MG63 (cell line): Measurements from ENCODE around the gene PTGFRN. TPM values are rescaled to one million over a fixed set of nuclear protein-coding genes. Genes with fewer than 3 reads are reported as not detected.

Experiments
- DNase-seq: peaks from one replicate; pipeline ENCODE4 v3.0.0-alpha.2; 2020
- H3K27me3 ChIP-seq: fragments of 250-450 bp; sonication (Bioruptor Pico); 2 replicates; pipeline ENCODE4 v1.5.1; 2020; ENCODE audit warnings: mild to moderate bottlenecking, moderate library complexity
- H3K36me3 ChIP-seq: fragments of 250-450 bp; sonication (Bioruptor Pico); 2 replicates; pipeline ENCODE4 v1.5.1; 2020; ENCODE audit warnings: mild to moderate bottlenecking, moderate library complexity
- H3K4me3 ChIP-seq: fragments of 250-450 bp; sonication (Bioruptor Pico); 2 replicates; pipeline ENCODE4 v1.5.1; 2020; ENCODE audit warnings: mild to moderate bottlenecking, moderate library complexity
- H3K9me3 ChIP-seq: fragments of 250-450 bp; sonication (Bioruptor Pico); 2 replicates; pipeline ENCODE4 v1.5.1; 2020; ENCODE audit warnings: mild to moderate bottlenecking, moderate library complexity
- total RNA-seq: library from RNA; depleted of rRNA; stranded (reverse); fragments of >200 nt; shearing (Covaris generic); gene quantifications from 2 replicates; pipeline ENCODE4 v1.2.3, GENCODE V29; 2014; ENCODE audit warnings: low replicate concordance

PTGFRN gene
- total RNA-seq, 1 experiment from 2014 or later = 56.6 TPM

DNA sequence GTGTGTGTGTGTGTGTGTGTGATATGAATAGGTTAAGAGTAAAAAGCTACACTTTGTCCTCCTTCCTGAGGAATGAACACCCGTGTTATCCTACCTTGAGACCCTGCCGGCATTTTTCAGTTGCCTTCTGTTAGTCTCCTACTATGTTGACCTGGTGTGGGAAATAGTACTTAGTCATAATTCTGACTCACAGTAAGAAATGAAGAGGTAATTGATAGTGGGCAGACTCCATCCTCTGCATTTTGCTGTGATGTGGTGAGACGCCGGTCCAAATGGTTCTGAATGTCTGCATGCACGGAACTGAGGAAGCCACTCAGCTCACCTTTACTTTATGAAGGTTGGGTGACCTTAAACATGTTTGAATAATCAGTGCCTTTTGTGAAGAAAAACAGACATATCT lies 104.5 kb downstream of the PTGFRN start:
- Histone ChIP-seq H3K27me3 (no peaks in the 10 kb centered on the region), H3K9me3 (no peaks in the 10 kb centered on the region), H3K36me3 (no peaks in the 10 kb centered on the region), H3K4me3 (no peak overlapping the region)
- DNase-seq = no peak

DNA sequence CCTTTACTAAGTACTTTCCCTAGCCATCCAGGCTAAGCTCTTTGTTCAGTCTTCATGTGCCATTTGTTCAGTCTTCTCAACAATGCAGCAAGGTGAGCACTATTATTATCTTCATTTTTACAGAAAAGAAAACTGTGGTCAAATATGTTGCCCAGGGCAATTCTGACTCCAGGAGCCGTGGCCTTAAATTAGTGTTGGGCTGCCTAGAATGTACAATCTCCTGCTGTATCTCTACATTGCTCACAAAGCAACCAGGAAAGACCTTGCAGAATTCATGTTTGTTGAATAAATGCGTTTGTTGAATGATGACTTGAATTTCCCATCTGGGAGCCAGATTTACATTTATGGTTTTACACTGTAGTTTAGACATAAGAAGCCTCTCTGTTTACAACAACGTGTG lies 106.0 kb downstream of the PTGFRN start:
- Histone ChIP-seq H3K9me3 (no peaks in the 10 kb centered on the region), H3K27me3 (no peaks in the 10 kb centered on the region), H3K36me3 (no peaks in the 10 kb centered on the region), H3K4me3 (no peak overlapping the region)
- DNase-seq = no peak

DNA sequence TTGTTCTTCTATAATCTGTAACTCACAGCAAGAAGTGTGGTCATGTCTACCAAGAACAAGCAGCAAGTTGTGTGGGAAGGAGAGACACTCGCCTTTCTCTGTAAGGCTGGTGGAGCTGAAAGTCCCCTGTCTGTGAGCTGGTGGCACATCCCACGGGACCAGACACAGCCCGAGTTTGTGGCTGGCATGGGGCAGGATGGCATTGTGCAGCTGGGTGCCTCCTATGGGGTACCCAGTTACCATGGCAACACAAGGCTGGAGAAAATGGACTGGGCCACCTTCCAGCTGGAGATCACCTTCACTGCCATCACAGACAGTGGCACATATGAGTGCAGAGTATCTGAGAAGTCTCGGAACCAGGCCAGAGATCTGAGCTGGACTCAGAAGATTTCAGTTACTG lies 107.3 kb downstream of the PTGFRN start:
- no peaks in the 10 kb centered on the region for H3K36me3 ChIP-seq
- no peak for DNase-seq
- H3K4me3 ChIP-seq = no peak overlapping the region
- no peaks in the 10 kb centered on the region for H3K27me3 ChIP-seq
- H3K9me3 ChIP-seq = no peaks in the 10 kb centered on the region

DNA sequence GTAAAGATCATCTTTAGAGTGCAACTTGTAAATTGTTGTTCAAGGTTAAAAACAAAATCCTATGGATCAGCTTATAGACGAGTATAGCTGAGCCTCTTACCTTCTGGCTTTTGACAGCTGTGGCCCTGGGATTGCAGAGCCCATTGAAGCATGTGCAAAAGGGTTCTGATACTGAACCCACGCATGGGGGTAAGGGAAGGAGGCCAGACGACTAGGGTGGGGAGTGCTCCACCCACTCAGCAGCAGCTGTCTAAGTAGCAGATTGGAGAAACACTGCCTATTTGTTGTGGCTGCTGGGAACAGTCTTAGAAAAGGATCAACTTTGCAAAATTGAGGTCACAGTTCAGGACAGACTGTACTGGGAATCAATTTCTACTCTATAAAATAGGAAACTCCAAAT lies 107.9 kb downstream of the PTGFRN start:
- H3K4me3 ChIP-seq = no peak overlapping the region
- no peaks in the 10 kb centered on the region for H3K9me3 ChIP-seq
- DNase-seq = no peak
- H3K27me3 ChIP-seq = no peaks in the 10 kb centered on the region
- no peaks in the 10 kb centered on the region for H3K36me3 ChIP-seq

DNA sequence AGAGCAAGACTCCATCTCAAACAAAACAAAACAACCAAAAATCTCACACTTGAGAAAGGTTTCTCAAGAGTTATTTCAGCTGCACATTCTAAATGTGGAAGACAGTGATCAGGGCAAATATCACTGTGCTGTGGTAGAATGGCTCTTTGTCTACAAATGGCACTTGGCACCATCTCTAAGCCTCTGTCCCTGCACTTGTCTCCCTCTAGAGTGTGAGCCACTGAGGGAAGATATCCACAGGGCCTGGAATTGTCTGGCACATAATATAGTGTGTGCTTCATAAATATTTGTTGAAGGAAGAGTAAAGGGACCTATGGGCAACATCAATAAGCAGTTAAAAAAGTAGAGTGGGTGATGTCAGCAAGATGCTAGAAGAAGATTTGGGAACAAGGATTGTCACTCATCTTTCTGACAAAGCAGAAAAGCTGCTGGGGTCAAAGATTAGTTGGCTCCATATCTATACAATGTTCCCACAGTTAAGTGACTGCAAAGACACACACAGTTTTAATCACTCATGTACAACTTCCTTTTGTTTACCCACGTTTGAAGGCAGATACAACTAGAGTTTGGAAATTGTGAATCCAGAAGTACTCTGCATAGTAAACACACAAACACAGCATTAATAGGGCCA lies 110.9 kb downstream of the PTGFRN start:
- Histone ChIP-seq H3K4me3 (no peak overlapping the region), H3K27me3 (no peaks in the 10 kb centered on the region), H3K9me3 (no peaks in the 10 kb centered on the region), H3K36me3 (no peaks in the 10 kb centered on the region)
- DNase-seq = no peak

DNA sequence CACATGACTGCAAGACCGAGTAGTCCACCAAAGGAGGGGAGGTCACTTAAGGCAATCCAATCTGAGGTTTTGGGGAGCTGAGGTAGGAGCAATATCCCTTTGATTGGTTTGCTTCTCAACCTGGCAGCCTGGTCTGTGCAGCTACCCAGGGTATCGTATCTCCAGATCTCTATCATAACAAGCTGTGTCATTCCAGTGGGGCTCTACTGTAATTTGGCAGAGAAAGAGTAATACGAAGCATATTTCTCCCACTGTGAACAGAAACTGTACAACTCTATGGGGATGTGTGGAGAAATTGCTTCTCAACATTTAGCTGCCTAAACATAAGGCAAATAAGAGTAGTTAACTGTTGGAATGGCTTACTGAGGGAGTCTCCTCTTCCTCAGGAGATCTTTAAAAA lies 112.4 kb downstream of the PTGFRN start:
- Histone ChIP-seq H3K9me3 (no peaks in the 10 kb centered on the region), H3K4me3 (no peak overlapping the region), H3K36me3 (no peaks in the 10 kb centered on the region), H3K27me3 (no peaks in the 10 kb centered on the region)
- no peak for DNase-seq

DNA sequence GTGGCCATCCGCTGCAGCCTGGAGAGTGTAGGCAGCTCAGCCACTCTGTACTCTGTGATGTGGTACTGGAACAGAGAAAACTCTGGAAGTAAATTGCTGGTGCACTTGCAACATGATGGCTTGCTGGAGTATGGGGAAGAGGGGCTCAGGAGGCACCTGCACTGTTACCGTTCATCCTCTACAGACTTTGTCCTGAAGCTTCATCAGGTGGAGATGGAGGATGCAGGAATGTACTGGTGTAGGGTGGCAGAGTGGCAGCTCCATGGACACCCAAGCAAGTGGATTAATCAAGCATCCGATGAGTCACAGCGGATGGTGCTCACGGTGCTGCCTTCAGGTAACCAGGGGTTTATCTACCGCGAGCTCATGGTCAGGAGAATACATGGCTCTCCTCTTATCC lies 115.9 kb downstream of the PTGFRN start:
- no peak overlapping the region for H3K4me3 ChIP-seq
- no peaks in the 10 kb centered on the region for H3K36me3 ChIP-seq
- no peak for DNase-seq
- no peaks in the 10 kb centered on the region for H3K9me3 ChIP-seq
- H3K27me3 ChIP-seq = no peaks in the 10 kb centered on the region

DNA sequence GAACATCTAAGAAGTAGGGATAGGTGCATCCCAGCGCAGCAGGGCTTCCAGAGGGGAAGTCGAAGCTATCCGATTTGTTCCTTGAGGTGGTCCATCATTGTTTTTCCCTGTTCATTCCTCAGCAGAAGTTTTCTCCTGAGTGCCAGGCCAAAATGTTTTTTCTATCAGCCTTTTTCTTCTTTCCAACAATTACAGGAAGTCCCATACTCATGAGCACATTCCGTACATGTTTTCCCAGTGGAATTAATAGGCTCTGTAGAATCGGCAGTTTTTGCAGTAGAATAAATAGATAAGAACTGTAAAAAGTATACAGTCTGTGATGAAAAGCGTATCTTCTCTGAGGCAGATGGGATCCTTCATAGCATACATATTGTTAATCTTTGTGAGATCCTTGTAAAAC lies 116.6 kb downstream of the PTGFRN start:
- DNase-seq = no peak
- Histone ChIP-seq H3K9me3 (no peaks in the 10 kb centered on the region), H3K36me3 (no peaks in the 10 kb centered on the region), H3K4me3 (no peak overlapping the region), H3K27me3 (no peaks in the 10 kb centered on the region)

DNA sequence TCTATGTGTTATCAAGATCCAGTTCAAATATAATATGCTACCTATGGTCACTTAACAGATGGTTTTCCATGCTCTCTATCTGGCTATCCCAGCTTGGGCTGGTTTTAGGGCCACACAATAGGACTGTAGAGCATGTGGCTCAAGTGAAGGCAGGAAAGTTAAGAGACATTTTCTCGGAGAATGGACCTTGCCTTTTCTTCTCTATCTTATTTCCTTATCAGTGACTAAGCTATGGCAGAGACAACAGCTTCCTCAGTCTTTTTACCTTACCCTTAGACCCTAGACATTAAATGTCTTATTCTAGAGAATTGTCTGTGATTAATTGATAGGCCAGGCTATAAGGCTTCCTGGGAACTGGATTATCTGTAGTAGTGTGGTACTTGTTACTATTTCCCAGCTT lies 120.0 kb downstream of the PTGFRN start:
- Histone ChIP-seq H3K9me3 (no peaks in the 10 kb centered on the region), H3K4me3 (no peak overlapping the region), H3K36me3 (no peaks in the 10 kb centered on the region), H3K27me3 (no peaks in the 10 kb centered on the region; the same call in 1 of the 2 replicates)
- DNase-seq = no peak

DNA sequence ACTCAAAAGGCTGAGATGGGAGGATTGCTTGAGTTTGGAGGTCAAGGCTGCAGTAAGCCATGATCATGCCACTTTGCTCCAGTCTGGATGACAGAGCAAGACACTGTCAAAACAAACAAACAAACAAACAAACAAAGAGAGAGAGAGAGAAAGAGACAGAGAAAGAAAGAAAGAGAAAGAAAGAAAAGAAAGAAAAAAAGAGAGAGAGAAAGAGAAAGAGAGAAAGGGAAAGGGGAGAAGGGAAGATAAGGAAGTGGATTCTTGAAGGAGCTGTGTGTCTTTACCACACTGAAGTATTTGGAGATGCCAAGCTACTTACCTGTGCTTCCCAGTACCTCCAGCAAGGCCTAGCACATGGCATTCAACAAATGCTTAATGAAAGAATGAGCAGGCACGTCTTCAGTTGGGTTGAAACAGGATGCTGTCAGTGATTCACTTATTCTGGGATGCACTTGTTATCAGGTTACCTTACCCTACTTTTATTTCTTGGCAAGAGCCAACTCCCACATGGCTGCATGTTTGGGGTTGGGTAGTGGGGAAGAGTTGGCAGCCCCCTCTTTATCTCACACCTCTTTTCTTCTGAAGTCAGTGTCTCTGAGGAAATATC lies 120.7 kb downstream of the PTGFRN start:
- no peak overlapping the region for H3K4me3 ChIP-seq
- no peaks in the 10 kb centered on the region; the same call in 1 of the 2 replicates for H3K27me3 ChIP-seq
- H3K36me3 ChIP-seq = no peaks in the 10 kb centered on the region
- no peaks in the 10 kb centered on the region for H3K9me3 ChIP-seq
- DNase-seq = no peak

DNA sequence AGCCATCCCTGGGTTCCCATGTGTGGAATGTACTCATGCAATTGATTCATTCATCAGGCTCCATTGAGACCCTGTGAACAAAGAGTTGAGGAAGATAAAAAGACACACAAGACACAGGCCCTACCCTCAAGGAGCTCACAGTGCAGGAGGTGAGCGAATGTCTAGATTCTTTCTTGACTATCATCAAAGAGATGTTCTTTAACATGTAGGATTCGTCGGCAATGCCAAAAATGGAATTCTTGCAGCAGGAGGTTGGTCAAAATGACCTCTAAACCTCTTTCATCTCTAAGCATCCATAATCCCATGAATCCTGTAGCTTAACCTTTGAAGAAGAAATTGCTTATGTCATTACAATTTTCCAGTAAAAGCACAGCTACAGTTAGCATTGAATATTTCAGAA lies 122.5 kb downstream of the PTGFRN start:
- Histone ChIP-seq H3K27me3 (no peaks in the 10 kb centered on the region; the same call in 1 of the 2 replicates), H3K36me3 (no peaks in the 10 kb centered on the region), H3K4me3 (no peak overlapping the region), H3K9me3 (no peaks in the 10 kb centered on the region)
- DNase-seq = no peak

DNA sequence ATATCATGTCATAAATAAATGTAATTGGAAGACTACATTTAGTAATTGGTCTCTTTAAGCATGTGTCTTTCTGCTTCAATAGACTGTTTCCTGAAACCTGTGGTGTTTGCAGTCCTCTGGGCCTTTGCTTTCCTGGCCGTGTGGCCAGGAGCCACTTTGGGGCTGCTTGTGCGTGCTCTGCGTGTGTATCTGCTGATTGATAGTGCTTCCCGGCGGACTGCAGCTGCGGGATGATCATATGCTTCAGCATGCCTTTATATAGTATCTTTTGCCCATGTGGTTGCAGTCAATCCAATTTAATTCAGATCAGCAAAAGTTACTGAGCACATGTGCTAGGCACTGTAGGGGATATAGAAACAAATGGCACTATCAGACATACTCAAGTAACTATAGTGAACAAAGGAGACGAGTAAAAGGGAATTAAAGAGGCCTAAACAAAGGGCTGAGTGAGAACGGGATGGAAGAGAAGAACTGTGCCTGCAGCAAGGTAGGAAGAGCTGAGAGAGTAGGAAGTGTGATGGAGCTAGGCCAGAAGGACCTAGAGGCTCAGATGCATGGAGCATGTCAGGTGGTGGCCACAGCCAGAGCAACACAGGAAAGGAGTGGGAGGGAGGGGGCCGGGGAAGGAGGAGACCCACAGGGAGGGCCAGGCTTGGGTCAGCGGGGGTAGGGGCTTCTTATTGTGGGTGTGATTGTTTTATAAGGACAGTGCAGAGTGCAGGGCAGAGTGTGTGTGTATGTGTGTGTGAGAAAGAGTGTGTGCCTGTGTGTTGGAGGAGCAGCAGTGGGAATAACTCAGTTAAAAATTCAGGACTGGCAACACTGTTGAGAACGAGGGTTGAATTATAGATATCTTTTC lies 123.2 kb downstream of the PTGFRN start:
- H3K27me3 ChIP-seq = no peaks in the 10 kb centered on the region; the same call in 1 of the 2 replicates
- no peak for DNase-seq
- no peaks in the 10 kb centered on the region for H3K36me3 ChIP-seq
- H3K9me3 ChIP-seq = no peaks in the 10 kb centered on the region
- H3K4me3 ChIP-seq = no peak overlapping the region

DNA sequence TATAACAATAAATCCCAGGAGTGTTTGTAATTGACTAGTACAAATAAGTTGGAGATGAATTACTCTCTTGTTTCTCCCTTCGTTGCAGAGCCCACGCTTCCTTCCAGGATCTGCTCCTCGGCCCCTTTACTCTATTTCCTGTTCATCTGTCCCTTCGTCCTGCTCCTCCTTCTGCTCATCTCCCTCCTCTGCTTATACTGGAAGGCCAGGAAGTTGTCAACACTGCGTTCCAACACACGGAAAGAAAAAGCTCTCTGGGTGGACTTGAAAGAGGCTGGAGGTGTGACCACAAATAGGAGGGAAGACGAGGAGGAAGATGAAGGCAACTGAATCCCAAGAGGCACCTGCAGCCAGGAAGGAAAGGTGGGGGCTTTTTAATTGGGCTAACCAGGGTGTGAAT lies 124.1 kb downstream of the PTGFRN start:
- Histone ChIP-seq H3K9me3 (no peaks in the 10 kb centered on the region), H3K27me3 (no peaks in the 10 kb centered on the region; the same call in 1 of the 2 replicates), H3K4me3 (no peak overlapping the region), H3K36me3 (no peaks in the 10 kb centered on the region)
- no peak for DNase-seq

DNA sequence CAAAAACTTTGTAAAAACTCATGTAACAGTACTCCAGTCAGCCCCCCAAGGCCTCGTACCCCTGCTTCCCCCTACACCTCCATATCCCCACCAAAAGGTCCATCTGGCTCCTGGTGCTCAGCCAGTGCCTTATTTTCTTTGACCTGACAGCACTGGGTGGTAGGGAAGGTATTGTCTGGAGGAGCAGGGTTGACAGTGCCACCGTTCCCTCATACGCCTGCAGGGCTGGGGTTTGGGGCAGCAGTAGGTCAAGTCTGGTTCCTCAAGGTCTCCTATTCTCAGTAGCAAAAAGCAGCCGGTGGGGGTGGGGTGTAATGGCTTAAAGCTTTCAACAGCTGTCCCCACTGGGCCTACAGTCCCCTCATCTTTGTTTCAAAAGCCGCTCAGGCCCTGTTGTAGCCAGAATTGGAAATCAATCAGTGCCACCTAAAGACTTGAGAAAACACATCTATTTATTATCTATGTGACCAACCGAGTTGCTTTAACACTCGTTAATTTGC lies 125.1 kb downstream of the PTGFRN start:
- H3K4me3 ChIP-seq = no peak overlapping the region
- no peak for DNase-seq
- H3K27me3 ChIP-seq = no peaks in the 10 kb centered on the region; the same call in 1 of the 2 replicates
- no peaks in the 10 kb centered on the region for H3K9me3 ChIP-seq
- no peaks in the 10 kb centered on the region for H3K36me3 ChIP-seq

DNA sequence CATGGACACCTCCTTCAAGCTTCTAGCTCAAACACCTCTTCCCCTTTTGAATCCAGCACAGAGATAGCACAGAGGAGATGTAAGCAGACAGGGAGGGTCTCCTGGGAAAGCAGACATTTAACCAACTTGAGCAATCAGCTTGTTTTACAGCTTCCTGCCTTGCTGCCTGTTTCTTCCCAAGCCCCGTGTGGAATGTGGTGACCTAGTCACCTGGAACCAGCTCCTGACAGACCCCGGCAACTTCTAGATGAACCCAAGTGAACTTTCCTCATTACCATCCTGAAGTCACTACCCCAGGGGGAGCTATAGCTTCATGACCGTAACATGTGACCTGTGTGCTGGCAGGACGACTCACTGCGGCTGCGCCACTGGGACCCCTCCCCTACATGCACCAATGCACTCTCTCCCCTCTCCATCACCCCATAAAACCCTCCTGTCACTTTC lies 126.3 kb downstream of the PTGFRN start:
- Histone ChIP-seq H3K9me3 (no peaks in the 10 kb centered on the region), H3K36me3 (no peaks in the 10 kb centered on the region), H3K27me3 (no peaks in the 10 kb centered on the region; the same call in 1 of the 2 replicates), H3K4me3 (no peak overlapping the region)
- no peak for DNase-seq

DNA sequence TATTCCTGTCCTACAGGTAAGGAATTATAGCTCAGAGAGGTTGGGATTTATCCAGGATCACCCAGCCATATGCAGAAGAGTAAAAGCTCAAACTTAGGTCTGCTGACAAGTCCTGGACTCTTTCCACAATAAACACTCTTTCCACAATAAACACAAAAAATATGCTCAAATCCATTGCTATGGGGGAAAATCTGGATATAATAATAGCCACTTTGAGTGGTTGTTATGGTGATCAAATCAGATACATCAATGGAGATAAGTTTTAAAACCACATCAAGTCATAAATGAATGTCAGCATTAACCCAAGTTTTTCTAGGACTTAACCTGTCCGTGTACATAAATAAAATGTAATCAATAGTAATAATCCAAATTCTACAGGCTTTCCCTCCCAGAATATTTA lies 128.1 kb downstream of the PTGFRN start:
- no peak overlapping the region for H3K4me3 ChIP-seq
- no peak for DNase-seq
- H3K9me3 ChIP-seq = no peaks in the 10 kb centered on the region
- H3K27me3 ChIP-seq = no peaks in the 10 kb centered on the region; the same call in 1 of the 2 replicates
- H3K36me3 ChIP-seq = no peaks in the 10 kb centered on the region

DNA sequence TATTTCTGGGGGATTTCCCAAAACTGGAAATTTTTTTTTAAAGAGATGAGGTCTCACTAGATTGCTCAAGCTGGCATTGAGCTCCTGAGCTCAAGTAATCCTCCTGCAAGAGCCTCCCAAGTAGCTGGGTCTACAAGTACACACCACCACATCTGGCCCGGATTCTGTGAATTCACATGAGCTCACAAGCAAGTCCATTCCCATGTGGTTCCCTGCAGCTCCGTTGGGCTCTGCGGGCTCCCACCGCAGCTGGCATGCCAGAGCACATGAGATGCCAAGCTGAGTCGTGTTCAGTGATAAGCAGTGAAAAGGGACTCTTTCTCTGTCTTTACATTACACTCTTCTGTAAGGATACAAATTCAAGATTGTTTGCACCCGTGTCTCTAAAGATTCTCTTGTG lies 128.5 kb downstream of the PTGFRN start:
- Histone ChIP-seq H3K36me3 (no peaks in the 10 kb centered on the region), H3K9me3 (no peaks in the 10 kb centered on the region), H3K4me3 (no peak overlapping the region), H3K27me3 (peaks cover 3% of the 10 kb centered on the region; the same call in 1 of the 2 replicates)
- peak; percentile 5 for DNase-seq
